ENCODE measurements around the gene CCM2L.

CCM2L gene

DNA sequence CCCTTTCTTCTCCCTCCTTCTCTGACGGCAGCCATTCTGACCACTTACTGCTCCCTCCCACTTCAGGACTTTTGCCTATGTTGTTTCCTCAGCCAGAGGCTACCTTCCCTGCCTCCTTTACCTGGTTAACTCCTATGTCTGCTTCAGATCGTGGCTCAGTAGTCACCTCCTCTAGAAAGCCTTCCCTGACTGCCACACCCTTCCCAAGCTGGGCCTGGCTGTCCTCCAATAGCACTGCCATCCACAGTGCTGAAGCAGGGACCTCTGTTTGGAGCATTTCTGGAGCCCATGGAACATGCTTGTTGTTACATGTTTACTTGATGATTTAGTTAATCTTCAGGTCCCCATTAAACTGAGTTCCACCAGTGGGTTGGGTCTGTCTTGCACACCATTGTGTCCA lies 28.5 kb upstream of the CCM2L start:
- H3K4me3 ChIP-seq (ENCODE audit: low read length): no peak overlapping the region
- DNase-seq (ENCODE audit: low read depth): no peak
- no peak for TF ChIP-seq CTCF (conservative IDR thresholded peaks at IDR 0.05; ENCODE audit: low read length)

GRCh38 chr20:31984981-31985471 lies 25.2 kb upstream of the CCM2L start:
- no peak for DNase-seq (ENCODE audit: low read depth)
- TF ChIP-seq CTCF (conservative IDR thresholded peaks at IDR 0.05; ENCODE audit: low read length): no peak

DNA sequence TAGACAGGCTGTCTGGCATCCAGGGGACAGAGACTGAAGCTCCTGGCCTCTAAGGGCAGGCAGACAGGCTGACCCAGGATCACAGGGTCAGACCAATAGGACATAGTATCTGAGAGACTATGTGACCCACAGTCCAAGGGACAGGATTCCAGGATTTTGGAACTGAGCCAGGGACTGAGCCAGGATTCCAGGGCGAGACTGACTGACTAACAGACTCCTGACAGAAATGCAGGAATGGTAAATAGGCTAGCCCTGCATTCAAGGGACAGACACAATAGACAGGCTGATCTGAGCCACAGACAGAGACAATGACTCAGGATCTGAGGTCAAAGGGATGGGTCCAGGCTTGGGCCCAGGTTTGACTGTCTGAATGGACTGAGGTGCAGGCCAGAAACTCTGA lies 22.5 kb upstream of the CCM2L start:
- no peak for DNase-seq (ENCODE audit: low read depth)
- no peak for TF ChIP-seq CTCF (conservative IDR thresholded peaks at IDR 0.05; ENCODE audit: low read length)
- no peak overlapping the region for H3K4me3 ChIP-seq (ENCODE audit: low read length)

More at GRCh38 chr20:31984981-31985471, 25.2 kb upstream of the CCM2L start:
- no peak overlapping the region for H3K4me3 ChIP-seq (ENCODE audit: low read length)

DNA sequence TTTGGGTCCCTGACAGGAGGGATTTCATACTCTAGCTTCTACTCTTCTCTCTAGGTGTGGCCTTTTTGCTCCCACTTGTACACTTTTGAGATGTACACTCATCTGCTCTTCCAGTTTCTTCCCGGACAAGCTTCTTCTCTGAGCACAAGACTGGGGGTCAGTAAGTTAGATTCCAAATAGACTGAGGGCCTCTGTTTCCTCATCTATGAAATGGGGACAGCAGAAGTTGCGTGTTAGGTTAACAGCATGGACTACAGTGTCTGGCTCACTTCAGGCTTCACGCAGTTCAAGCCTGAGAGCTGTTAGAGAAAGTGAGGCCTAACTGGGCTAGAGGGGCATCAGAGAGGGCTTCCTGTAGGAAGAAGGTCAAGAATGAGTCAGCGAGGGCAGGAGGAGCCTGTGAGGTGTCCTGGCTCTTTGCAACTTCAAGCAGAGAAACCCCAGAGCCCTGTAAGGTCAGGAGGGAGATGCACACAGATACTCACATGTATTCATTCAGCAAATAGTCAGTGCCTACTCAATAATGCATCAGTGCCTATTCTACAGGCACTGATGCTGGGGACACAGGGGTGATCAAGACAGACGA lies 21.7 kb upstream of the CCM2L start:
- no peak for TF ChIP-seq CTCF (conservative IDR thresholded peaks at IDR 0.05; ENCODE audit: low read length)
- DNase-seq (ENCODE audit: low read depth): no peak
- no peak overlapping the region for H3K4me3 ChIP-seq (ENCODE audit: low read length)

GRCh38 chr20:31989030-31989645 lies 21.1 kb upstream of the CCM2L start:
- H3K4me3 ChIP-seq (ENCODE audit: low read length): no peak overlapping the region
- no peak for DNase-seq (ENCODE audit: low read depth)
- no peak for TF ChIP-seq CTCF (conservative IDR thresholded peaks at IDR 0.05; ENCODE audit: low read length)

DNA sequence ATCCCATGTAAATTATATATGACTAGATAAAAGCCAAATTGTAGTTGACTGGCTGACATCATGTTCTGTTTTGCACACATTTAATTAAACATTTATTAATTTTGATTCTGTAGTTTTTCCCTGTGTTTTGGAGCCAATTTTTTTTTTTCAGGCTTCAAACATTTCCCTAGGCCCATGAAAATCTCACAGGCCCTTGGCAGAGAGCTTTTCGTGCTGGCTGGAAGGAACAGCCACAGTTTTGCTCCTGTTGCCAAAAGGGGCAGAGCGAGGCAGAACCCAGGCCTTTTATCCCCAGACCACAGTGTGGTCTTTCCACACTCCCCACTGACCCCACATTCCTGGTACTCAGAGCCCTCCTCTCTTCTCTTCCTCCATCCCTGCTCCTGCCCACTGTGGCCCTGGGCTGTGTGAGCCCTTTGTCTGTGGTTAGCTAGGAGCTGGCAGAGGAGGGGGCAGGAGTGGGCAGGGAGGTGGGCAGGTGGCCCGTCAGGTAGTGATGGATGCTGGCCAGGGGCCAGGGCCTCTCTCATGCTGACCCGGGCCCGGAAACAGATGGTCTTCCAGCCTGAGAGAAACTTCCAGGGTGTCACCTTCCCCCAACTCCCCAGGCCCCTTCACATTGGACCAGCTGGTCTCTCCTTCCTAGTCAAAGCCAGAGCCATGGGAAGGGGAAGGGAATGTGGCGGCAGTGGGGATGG lies 19.4 kb upstream of the CCM2L start:
- no peak for TF ChIP-seq CTCF (conservative IDR thresholded peaks at IDR 0.05; ENCODE audit: low read length)
- no peak overlapping the region for H3K4me3 ChIP-seq (ENCODE audit: low read length)
- no peak for DNase-seq (ENCODE audit: low read depth)

GRCh38 chr20:31991339-31991705 lies 18.9 kb upstream of the CCM2L start:
- H3K4me3 ChIP-seq (ENCODE audit: low read length): no peak overlapping the region
- no peak for DNase-seq (ENCODE audit: low read depth)

More at GRCh38 chr20:31991339-31991705, 18.9 kb upstream of the CCM2L start:
- TF ChIP-seq CTCF (conservative IDR thresholded peaks at IDR 0.05; ENCODE audit: low read length): no peak
